ENCODE results near the gene CCDC6. TPM values are rescaled to one million over a fixed set of nuclear protein-coding genes. Genes with fewer than 3 reads are reported as not detected.
A peak's percentile ranks its signal among the peaks of the same experiment; 100 is the strongest.

Gene CCDC6
- total and polyA plus RNA-seq, 2 of the 4 experiments (the other 2 are of a cell fraction), result 21.8 to 30.8 TPM

- WGBS, 2 experiments (ENCODE audit: extremely low coverage in 2 of 2, insufficient read length in 1 of 2), result no CpG with 5 or more reads among the region's 1 CpG
- in situ Hi-C loops (cut with MboI; ENCODE audit: low sequenced_read_pairs), result loop anchor here (25.0 kb wide), 1 partner anchor 516 kb away; no protein-coding TSS in a partner anchor
Measured at GRCh38 chr10:59896191-59896590, 10.2 kb downstream of the CCDC6 start.

More at GRCh38 chr10:59896191-59896590, 10.2 kb downstream of the CCDC6 start:
- Histone ChIP-seq H3K9me1 (ENCODE audit: insufficient read depth, low read length) (peaks cover 23% of the 10 kb centered on the region), H4K20me1 (ENCODE audit: insufficient read depth, low read length) (peaks cover 62% of the 10 kb centered on the region), H3K23ac (ENCODE audit: low read depth, low read length) (no peak overlapping the region), H4K8ac (ENCODE audit: low read depth in 2 of 2, low read length in 2 of 2) (no peak overlapping the region), H3K18ac (ENCODE audit: low read depth, low read length) (no peak overlapping the region), H3K27ac (ENCODE audit: insufficient read depth, low read length) (no peak overlapping the region), H3K79me1 (ENCODE audit: low read depth in 1 of 2, low read length in 2 of 2) (peaks cover 34 to 84% of the 10 kb centered on the region in 2 experiments), H3K36me3 (ENCODE audit: control insufficient read depth, insufficient read depth, low read length) (no peaks in the 10 kb centered on the region; the same call in none of the 2 replicates), H4K91ac (ENCODE audit: insufficient read depth, low read depth, low read length) (no peak overlapping the region), H2BK5ac (ENCODE audit: low read depth, low read length, poor library complexity, severe bottlenecking) (no peak overlapping the region), H2BK15ac (ENCODE audit: low read depth, low read length) (no peak overlapping the region), H3K4me2 (ENCODE audit: low read depth, low read length) (no peak overlapping the region), H2AFZ (replicated peaks; ENCODE audit: low read length, poor library complexity) (no peak overlapping the region), H3K14ac (replicated peaks; ENCODE audit: low read depth, low read length) (no peak overlapping the region), H4K5ac (ENCODE audit: low read depth, low read length) (0 out of 2 replicates have a peak overlapping the region, but pooled peaks have one; percentile 16), H2BK120ac (ENCODE audit: low read depth, low read length) (no peak overlapping the region), H3K27me3 (ENCODE audit: control insufficient read depth, insufficient read depth, low read length) (no peaks in the 10 kb centered on the region), H3K4me1 (ENCODE audit: control insufficient read depth, insufficient read depth, low read length) (peaks cover 14% of the 10 kb centered on the region), H3K4ac (ENCODE audit: low read depth, low read length) (no peak overlapping the region), H3K9ac (ENCODE audit: low read depth, low read length) (no peak overlapping the region), H3K56ac (ENCODE audit: extremely low read depth, insufficient read depth, low read length) (no peak overlapping the region), H3K4me3 (ENCODE audit: insufficient read depth, low read depth, low read length) (no peak overlapping the region), H2AK5ac (ENCODE audit: low read depth, low read length) (no peak overlapping the region), H3K9me3 (ENCODE audit: control insufficient read depth, insufficient read depth, low read length) (no peaks in the 10 kb centered on the region), H2BK20ac (ENCODE audit: low read depth, low read length) (no peak overlapping the region), H2AK9ac (replicated peaks; ENCODE audit: low read depth, low read length, poor library complexity) (no peak overlapping the region)
- dilution Hi-C loops (cut with HindIII; ENCODE audit: low sequenced_read_pairs, unreplicated experiment), result no loop called here
- no TSS peak for BruUV-seq (replicated peaks)
- ATAC-seq (ENCODE audit: low read depth) (no peak), DNase-seq (no peak)
- intact Hi-C loops (cut with micrococcal nuclease), result no loop called here
- TF ChIP-seq BHLHE40 (IDR thresholded peaks at IDR 0.05; ENCODE audit: low read depth, low read length) (no peak), USF2 (IDR thresholded peaks at IDR 0.05; ENCODE audit: low read depth, low read length) (no peak), RAD21 (IDR thresholded peaks at IDR 0.05; ENCODE audit: low read length) (no peak), RFX5 (IDR thresholded peaks at IDR 0.05; ENCODE audit: low read depth, low read length) (no peak), ELK1 (IDR thresholded peaks at IDR 0.05; ENCODE audit: borderline replicate concordance, low read depth, low read length) (no peak), MAFK (IDR thresholded peaks at IDR 0.05; ENCODE audit: low read depth, low read length) (no peak), MXI1 (IDR thresholded peaks at IDR 0.05; ENCODE audit: borderline replicate concordance, low read depth, low read length) (no peak), MAZ (IDR thresholded peaks at IDR 0.05; ENCODE audit: borderline replicate concordance, low read depth, low read length) (no peak), CEBPB (IDR thresholded peaks at IDR 0.05; ENCODE audit: low read depth, low read length) (no peak)
- ChIA-PET POLR2A (ENCODE audit: unreplicated experiment) (no interaction called here), CTCF (no interaction called here)

All from IMR-90 (cell line).